CD4-positive, alpha-beta T cell (primary cell): ENCODE results near the gene TMEM61. TPM values are rescaled to one million over a fixed set of nuclear protein-coding genes. Genes with fewer than 3 reads are reported as not detected.

Experiments used
- ATAC-seq: fragments of 200-7000 bp; cut with Tn5 transposase; one replicate; pipeline ENCODE4 v1.10.0; 2022; ENCODE audit warnings: mild to moderate bottlenecking; ENCODE audit not compliant: poor library complexity
- CTCF ChIA-PET: fragments of 350-600 bp; sonication (Branson Sonifier 250); formaldehyde crosslinking; loops from one replicate; lab custom pipeline; 2021; ENCODE audit warnings: antibody characterized with exemption, inconsistent platforms; lab: Charles Lee
- POLR2A ChIA-PET: fragments of 350-600 bp; sonication (Branson Sonifier 250); formaldehyde crosslinking; loops from one replicate; lab custom pipeline; 2021; ENCODE audit warnings: antibody characterized with exemption, inconsistent platforms; lab: Charles Lee
- DNase-seq, 14 experiments: peaks; one replicate each; pipeline ENCODE4 v3.0.0-alpha.2; 2013 to 2020; ENCODE audit warnings: mixed read lengths in 2 of 14
- H3K27ac ChIP-seq, 2 donors: one replicate each; pipeline versions ENCODE4 v1.5.1 to v1.7.0; 2013; ENCODE audit warnings: low read length in 2 of 2, low read depth in 1 of 2, mild to moderate bottlenecking in 1 of 2
- H3K27me3 ChIP-seq, 2 experiments: 1 replicate in 1 of 2; 2 replicates in 1 of 2; pipeline versions ENCODE4 v1.6.1 to v1.7.0; 2013; ENCODE audit warnings: low read length in 2 of 2, control low read depth in 1 of 2, mild to moderate bottlenecking in 1 of 2, moderate library complexity in 1 of 2; ENCODE audit not compliant: insufficient read depth in 2 of 2, control insufficient read depth in 1 of 2
- H3K36me3 ChIP-seq: one replicate; pipeline ENCODE4 v1.6.1; 2013; ENCODE audit warnings: low read length, control low read depth; ENCODE audit not compliant: insufficient read depth
- H3K4me1 ChIP-seq: one replicate; pipeline ENCODE4 v1.6.1; 2013; ENCODE audit warnings: low read length, control low read depth; ENCODE audit not compliant: insufficient read depth
- H3K4me3 ChIP-seq: one replicate; pipeline ENCODE4 v1.5.1; 2013; ENCODE audit warnings: mild to moderate bottlenecking, low read length, moderate library complexity
- H3K9me3 ChIP-seq, 2 experiments: 1 replicate in 1 of 2; 2 replicates in 1 of 2; pipeline versions ENCODE4 v1.6.1 to v1.7.0; 2013; ENCODE audit warnings: low read length in 2 of 2, mild to moderate bottlenecking in 2 of 2, control low read depth in 1 of 2, moderate library complexity in 1 of 2; ENCODE audit not compliant: control insufficient read depth in 1 of 2, insufficient read depth in 1 of 2
- H3K27ac Mint-ChIP-seq: one replicate; pipeline ENCODE4 v1.8.0; 2020; ENCODE audit warnings: mixed read lengths
- H3K27me3 Mint-ChIP-seq: one replicate; pipeline ENCODE4 v1.8.0; 2021; ENCODE audit warnings: mixed read lengths
- H3K36me3 Mint-ChIP-seq: one replicate; pipeline ENCODE4 v1.8.0; 2021; ENCODE audit warnings: low read depth, mixed read lengths
- H3K4me1 Mint-ChIP-seq: one replicate; pipeline ENCODE4 v1.8.0; 2021; ENCODE audit warnings: low read depth, mixed read lengths
- H3K4me3 Mint-ChIP-seq: one replicate; pipeline ENCODE4 v1.8.0; 2020; ENCODE audit warnings: mild to moderate bottlenecking, mixed read lengths
- H3K9me3 Mint-ChIP-seq: one replicate; pipeline ENCODE4 v1.8.0; 2020; ENCODE audit warnings: mixed read lengths
- intact Hi-C, 2 experiments: fragments of 100-400 bp; cut with DNase I in 1 of 2; cut with micrococcal nuclease in 1 of 2; formaldehyde crosslinking; loops; one replicate each; pipeline versions ENCODE4 v1.15.1 to v1.9.0; 2023 to 2025; cut with DNase I, micrococcal nuclease
- total RNA-seq, 174 experiments: library from RNA in 2 of 174; stranded (reverse) in 2 of 174; gene quantifications; one replicate each; pipeline ENCODE4 v1.2.3 and lab custom pipeline; 2021 to 2026
- TF ChIP-seq, protein P1 (sequence below): fragments of 200-600 bp; IDR thresholded peaks from one replicate; pipeline ENCODE4 v1.8.0; 2022; ENCODE audit warnings: antibody characterized with exemption, mild to moderate bottlenecking

Gene TMEM61
- total RNA-seq, 2 experiments from 2014 or later = not detected

DNA sequence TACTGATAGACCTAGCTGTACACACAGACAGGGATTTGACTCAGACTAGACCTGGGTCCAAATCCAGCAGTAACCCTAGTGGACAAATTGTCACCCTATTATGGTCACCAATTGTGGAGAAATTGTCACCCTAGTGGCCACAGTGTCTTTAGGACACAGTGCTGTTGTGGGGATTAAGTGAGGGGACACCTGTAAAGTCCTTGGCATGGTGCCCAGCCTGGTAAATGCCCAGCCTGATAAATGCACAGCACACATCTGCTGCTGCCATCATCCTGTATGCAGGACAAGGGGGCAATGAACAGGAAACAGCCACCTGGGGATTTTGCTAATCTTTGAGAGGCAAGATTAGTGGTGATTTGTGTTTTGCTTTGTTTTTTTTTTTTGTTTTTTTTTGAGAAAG is 2.3 kb downstream of the TMEM61 start:
- no peak for ATAC-seq
- Histone ChIP-seq H3K36me3 (no peaks in the 10 kb centered on the region), H3K27me3 (peaks cover 17 to 25% of the 10 kb centered on the region in 2 experiments), H3K4me3 (no peak overlapping the region), H3K9me3 (no peaks in the 10 kb centered on the region), H3K4me1 (no peaks in the 10 kb centered on the region), H3K27ac (no peak overlapping the region)
- peak in 1 of 14 experiments; percentile 27 for DNase-seq
- Mint-ChIP-seq H3K4me1 (no peaks in the 10 kb centered on the region), H3K27ac (no peak overlapping the region), H3K4me3 (no peak overlapping the region), H3K9me3 (no peaks in the 10 kb centered on the region), H3K36me3 (no peaks in the 10 kb centered on the region), H3K27me3 (peaks cover 45% of the 10 kb centered on the region)
- intact Hi-C loops = no loop called here
- ChIA-PET POLR2A (no interaction called here), CTCF (no interaction called here)
- TF ChIP-seq, protein P1, sequence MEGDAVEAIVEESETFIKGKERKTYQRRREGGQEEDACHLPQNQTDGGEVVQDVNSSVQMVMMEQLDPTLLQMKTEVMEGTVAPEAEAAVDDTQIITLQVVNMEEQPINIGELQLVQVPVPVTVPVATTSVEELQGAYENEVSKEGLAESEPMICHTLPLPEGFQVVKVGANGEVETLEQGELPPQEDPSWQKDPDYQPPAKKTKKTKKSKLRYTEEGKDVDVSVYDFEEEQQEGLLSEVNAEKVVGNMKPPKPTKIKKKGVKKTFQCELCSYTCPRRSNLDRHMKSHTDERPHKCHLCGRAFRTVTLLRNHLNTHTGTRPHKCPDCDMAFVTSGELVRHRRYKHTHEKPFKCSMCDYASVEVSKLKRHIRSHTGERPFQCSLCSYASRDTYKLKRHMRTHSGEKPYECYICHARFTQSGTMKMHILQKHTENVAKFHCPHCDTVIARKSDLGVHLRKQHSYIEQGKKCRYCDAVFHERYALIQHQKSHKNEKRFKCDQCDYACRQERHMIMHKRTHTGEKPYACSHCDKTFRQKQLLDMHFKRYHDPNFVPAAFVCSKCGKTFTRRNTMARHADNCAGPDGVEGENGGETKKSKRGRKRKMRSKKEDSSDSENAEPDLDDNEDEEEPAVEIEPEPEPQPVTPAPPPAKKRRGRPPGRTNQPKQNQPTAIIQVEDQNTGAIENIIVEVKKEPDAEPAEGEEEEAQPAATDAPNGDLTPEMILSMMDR = no peak

DNA sequence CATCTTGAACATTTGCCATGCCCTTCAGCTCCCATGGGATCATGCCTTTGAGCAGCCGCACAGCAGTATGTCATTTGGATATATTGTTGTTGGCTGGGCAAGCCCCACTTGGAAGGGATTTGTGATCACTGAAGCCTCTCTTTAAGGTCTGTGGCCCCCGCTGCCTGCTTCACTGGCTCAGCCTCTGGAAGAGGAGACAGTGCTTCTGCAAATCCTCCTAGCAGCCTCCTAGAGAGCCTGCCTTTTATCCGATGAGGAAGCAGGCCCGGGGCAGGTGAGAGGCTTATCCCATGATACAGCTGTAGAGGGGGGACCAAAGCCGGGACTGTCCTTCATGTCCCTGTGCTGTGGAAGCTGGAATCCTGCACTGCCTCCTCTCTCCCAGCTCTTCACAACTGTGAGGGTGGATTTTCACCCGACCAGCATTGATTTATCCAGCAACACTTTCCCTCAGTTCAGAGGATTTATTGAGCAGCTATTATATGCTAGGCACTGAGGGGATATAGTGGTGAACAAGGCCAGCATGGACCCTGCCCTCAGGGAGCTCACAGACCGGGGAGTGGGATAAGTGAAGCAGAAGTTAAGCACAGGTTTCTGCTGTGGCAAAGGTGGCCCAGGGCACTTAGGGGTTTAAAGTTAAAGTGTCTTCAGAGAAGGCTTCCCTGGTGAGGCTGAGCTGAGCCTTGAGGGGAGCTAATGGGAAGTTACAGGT is 3.9 kb downstream of the TMEM61 start:
- H3K4me1 Mint-ChIP-seq = no peaks in the 10 kb centered on the region
- H3K9me3 ChIP-seq = no peaks in the 10 kb centered on the region
- peaks cover 33% of the 10 kb centered on the region for H3K27me3 Mint-ChIP-seq
- CTCF ChIA-PET = no interaction called here
- TF ChIP-seq, protein P1 = no peak
- H3K36me3 ChIP-seq = no peaks in the 10 kb centered on the region
- intact Hi-C loops = no loop called here
- DNase-seq = peak in 1 of 14 experiments; percentile 21
- H3K27ac Mint-ChIP-seq = no peak overlapping the region
- H3K4me3 ChIP-seq = no peak overlapping the region
- H3K27me3 ChIP-seq = peaks cover 13 to 19% of the 10 kb centered on the region in 2 experiments
- no peak overlapping the region for H3K4me3 Mint-ChIP-seq
- H3K27ac ChIP-seq = no peak overlapping the region
- no peaks in the 10 kb centered on the region for H3K36me3 Mint-ChIP-seq
- H3K9me3 Mint-ChIP-seq = no peaks in the 10 kb centered on the region
- no peaks in the 10 kb centered on the region for H3K4me1 ChIP-seq
- no peak for ATAC-seq
- POLR2A ChIA-PET = no interaction called here

DNA sequence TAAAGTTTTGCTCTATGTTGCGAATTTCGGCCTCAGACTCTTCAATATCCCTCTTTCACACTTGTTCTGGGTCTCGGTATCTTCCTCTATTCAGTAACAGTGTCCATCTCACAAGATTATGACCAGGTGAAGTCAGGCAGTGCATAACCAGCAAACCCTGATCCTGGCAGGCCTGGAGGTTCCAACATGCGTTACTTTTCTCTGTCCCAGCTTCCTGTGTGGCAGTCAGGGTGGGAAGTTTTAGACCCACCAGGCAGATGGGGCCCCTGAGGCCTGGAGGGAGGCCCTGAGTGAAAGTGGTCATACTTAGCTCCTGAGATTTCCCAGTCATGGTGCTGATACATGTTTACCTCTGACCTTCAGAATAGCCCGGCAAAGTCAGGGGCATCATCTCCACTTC is 5.1 kb downstream of the TMEM61 start:
- no peak overlapping the region for H3K27ac Mint-ChIP-seq
- H3K27me3 Mint-ChIP-seq = peaks cover 27% of the 10 kb centered on the region
- H3K4me3 Mint-ChIP-seq = no peak overlapping the region
- H3K36me3 Mint-ChIP-seq = no peaks in the 10 kb centered on the region
- DNase-seq (no peak), ATAC-seq (no peak)
- CTCF ChIA-PET = no interaction called here
- no peaks in the 10 kb centered on the region for H3K36me3 ChIP-seq
- no peaks in the 10 kb centered on the region for H3K4me1 Mint-ChIP-seq
- no peaks in the 10 kb centered on the region for H3K9me3 ChIP-seq
- no peaks in the 10 kb centered on the region for H3K9me3 Mint-ChIP-seq
- H3K4me1 ChIP-seq = no peaks in the 10 kb centered on the region
- no peak overlapping the region for H3K4me3 ChIP-seq
- intact Hi-C loops = no loop called here
- peaks cover 13 to 16% of the 10 kb centered on the region in 2 experiments for H3K27me3 ChIP-seq
- H3K27ac ChIP-seq = no peak overlapping the region
- POLR2A ChIA-PET = no interaction called here
- TF ChIP-seq, protein P1 = no peak
